Pons (tissue), 1 donor: Measurements from ENCODE around the gene ZNF77.
"Not testable (repeated sequence)": the region's sequence is repeated elsewhere in the genome, so short reads cannot be mapped to it uniquely, and the experiment has no call there.

Experiments used
- DNase-seq: peaks from one replicate; pipeline ENCODE4 v3.0.0-alpha.2; 2016; ENCODE audit warnings: low spot score

The ZNF77 gene

DNA sequence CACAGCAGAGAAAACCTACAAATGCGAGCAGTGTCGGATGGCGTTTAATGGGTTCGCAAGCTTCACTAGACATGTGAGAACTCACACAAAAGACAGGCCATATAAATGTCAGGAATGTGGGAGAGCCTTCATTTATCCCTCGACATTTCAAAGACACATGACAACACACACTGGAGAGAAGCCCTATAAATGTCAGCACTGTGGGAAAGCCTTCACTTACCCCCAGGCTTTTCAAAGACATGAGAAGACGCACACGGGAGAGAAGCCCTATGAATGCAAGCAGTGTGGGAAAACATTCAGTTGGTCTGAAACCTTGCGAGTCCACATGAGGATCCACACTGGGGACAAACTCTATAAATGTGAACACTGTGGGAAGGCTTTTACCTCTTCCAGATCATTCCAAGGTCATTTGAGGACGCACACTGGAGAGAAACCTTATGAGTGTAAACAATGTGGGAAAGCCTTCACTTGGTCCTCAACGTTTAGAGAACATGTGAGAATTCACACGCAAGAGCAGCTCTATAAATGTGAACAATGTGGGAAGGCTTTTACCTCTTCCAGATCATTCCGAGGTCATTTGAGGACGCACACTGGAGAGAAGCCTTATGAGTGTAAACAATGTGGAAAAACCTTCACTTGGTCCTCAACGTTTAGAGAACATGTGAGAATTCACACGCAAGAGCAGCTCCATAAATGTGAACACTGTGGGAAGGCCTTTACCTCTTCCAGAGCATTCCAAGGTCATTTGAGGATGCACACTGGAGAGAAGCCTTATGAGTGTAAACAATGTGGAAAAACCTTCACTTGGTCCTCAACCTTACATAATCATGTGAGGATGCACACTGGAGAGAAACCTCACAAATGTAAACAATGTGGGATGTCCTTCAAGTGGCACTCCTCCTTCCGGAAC lies 27.2 kb downstream of the ZNF77 start:
- DNase-seq: no peak

DNA sequence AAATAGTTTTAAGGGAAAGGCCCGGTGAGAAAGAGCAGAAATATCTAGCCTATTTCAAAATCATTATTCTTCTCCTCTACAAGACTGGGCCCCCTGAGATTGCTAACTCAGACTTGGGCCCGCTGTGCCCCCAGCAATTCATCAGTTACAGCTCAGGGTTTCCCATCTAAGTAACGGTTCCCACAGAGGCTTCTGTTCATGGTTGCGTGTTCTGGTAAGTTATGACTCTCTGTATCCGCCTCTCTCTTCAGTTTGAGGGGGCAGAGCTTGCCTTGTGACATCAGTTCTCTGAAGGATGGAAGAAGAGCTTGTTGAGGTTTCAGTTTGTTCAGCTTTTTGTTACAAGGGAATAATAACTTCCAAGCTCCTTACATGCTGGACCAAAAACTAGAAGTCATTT lies 32.5 kb downstream of the ZNF77 start:
- DNase-seq: no peak

GRCh38 chr19:2906631-2907195 lies 38.1 kb downstream of the ZNF77 start:
- no peak for DNase-seq

GRCh38 chr19:2905918-2906519 lies 38.8 kb downstream of the ZNF77 start:
- no peak for DNase-seq

GRCh38 chr19:2903326-2903725 lies 41.4 kb downstream of the ZNF77 start:
- not testable (repeated sequence) for DNase-seq

DNA sequence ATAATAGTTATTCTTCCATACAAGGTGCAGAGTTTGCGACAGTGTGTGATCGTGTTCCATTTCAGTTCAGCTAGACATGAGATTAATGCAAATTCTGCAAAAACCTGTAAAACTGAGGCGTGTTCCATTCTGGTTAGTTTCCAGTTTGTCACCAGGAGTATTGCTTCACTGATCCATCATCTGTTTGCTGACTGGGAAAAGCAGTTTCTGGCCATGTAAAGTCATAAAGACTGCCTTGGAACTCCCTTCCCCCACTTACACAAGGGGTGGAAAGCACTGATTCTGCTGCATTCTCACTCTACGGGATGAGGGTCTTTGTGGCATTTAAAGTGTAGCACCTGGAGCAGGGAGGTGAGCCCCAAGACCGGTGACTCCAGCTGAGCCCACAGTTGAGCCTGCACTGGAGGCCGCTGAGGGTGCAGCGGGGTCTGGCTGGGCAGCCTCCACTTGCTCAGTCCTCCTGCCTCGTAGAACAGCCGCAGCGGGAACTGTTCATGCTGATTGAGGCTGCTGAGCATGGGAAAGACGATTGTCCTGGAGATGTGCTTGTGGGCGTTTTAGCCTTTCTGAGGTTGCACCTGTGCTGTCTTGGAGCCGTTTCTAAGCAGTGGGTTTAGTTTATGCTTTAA lies 42.1 kb downstream of the ZNF77 start:
- no peak for DNase-seq

DNA sequence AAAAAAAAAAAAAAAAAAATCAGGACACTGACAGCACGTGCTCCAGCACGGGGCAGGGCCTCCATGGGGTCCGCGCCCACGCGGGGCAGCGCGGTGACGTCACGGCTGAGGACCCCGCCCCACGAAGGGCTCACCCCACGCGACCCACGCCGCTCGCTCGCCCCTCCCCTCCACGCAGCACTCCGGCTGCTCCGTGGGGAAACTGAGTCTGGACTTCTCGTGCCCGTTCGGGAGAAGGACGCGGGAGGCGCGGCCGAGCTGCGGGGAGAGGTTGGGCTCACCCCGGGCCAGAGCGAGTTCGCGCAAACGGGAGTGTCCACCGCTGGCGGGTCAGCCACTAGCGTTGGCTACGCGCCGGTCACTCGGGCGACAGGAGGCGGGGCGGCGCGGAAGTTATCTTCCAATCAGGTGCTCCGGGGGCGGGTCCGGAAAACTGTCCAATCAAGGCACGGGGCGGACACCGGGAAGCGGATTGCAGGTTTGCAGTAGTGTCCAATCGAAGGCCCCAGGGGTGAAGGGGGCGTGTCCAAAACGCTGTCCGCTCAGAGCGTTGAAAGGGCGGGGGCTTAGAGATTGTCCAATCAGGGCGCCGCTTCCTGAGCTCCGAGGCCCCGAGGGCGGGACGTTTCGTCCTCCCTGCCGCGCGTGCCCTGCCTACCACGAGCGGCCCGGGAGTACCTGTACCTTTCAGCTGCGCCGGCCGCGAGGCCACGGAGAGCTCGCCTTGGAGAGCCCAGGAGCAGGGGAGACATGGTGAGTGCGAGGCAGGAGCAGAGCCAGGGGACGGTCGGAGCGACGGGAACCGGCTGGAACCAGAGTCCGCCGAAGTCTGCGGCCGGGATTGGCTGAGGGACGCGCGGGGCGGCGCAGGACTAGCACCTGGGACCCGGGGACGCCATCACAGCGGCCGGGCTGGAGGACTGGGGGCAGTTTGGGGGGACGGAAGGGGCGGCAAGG lies 44.2 kb downstream of the ZNF77 start, which contains the start of gene ZNF57:
Gene ZNF57, plus strand, starts transcription at position 633 of the 957 bp plus-strand sequence. Its CDS starts 118 bp downstream, at position 751.
- DNase-seq: peak; percentile 99

DNA sequence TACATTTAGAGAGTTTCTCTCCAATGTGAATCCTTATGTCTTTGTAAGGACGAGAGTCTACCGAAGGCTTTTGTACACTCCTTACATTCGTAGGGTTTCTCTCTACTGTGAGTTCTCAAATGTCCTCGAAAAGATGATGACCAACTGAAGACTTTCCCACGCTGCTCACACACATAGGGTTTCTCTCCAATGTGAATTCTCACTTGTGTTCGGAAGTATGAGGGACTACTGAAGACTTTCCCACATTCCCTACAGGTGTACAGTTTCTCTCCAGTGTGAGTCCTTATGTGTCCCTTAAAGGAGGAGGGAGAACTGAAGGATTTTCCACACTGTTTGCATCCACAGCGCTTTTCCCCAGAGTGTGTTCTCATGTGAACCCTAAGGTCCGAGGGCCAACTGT lies 48.1 kb downstream of the ZNF77 start:
- no peak for DNase-seq

DNA sequence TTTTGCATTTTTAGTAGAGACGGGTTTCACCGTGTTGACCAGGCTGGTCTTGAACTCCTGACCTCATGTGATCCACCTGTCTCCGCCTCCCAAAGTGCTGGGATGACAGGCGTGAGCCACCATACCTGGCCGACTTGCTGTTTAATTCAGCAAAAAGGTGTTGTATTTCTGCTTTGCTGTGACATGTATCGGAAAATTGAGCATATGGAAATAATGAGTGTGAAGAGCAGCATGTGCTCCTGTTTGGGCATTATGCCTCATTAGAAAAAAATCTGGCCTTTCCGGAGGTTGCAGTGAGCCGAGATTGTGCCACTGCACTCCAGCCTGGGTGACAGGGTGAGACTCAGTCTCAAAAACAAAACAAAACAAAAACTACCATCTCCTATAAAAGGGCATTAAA lies 54.2 kb downstream of the ZNF77 start:
- DNase-seq: not testable (repeated sequence)

DNA sequence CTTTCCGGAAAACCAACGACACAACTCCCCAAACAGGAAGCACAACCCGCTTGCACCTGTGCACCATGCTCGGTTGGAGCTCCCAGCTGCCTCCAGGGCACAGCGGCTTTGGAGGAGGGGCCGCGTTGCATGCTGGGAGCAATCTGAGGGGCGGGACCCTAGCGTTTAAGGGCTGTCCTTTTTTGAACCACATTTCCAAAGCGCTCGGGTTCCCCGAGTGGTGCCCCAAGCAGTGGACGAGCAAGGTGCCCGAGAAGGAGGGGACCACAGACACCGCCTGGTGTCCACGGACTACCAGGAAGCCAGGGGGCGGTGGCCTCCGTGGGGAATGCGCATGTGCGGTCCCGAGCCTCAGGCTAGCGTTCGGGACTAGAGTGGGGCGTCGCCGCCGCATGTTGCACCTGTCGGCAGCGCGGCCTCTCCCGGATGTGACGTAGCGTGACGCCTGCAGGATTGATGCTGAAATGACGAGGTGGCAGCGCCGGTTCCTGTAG lies 56.0 kb downstream of the ZNF77 start:
- no peak for DNase-seq

DNA sequence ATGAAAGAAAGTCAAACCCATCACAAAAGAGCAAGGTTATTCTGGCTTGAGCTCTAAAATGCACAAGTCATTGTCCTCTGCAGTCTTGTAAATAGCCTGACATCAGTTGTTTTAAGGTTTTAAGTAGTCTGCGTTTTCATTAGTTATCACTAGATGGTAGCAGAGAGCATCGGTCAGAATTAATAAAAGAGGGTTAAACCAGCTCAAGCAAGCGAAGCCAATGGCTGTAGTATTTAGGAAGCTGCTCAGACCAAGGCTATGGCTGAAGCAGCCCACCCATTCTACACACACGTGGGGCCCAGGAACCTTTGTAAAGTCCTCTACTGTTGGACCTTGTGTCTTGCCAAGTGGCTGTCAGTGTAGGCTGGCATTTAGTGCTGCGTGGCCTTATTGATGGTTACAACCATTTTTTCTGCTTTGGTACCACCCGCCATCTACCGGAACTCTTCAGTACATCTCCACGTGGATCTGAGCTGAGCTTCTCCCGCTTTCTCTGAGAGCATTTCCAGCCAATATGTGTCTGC lies 57.3 kb downstream of the ZNF77 start:
- peak; percentile 92 for DNase-seq

- no peak for DNase-seq
Measured at GRCh38 chr19:2885736-2886135, 59.0 kb downstream of the ZNF77 start.

DNA sequence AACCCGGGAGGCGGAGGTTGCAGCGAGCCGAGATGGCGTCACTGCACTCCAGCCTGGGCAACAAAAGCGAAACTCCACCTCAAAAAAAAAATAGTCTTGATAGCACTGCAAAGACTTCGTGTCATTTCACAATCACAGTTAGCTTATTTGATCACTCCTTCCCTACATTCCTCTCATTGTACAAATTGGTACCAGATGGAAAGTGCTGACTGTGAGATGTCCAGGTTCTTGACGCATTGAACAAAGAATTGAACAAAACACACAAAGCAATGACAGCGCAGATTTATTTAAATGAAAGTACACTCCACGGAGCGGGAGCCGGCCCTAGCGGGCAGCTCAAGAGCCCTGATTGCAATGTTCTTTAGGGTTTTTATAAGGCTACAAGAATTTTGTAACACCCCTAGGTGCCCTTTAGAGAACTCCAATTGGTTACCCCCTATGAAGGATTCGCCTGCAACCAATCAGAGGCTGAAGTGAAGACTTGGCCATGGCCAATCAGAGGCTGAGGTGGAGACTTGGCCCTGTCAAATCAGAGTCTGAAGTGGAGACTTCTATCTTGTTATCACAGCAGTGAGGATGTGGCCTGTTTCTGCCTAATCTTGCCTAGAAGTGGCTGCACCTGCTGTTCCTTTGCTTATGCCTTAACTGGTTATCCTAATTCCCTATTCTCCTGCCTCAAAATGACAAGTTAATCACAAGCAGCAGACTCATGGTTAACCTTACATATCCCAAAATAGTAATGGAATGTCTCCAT lies 60.9 kb downstream of the ZNF77 start:
- no peak for DNase-seq
